Uterus (tissue), 4 donors: Measurements from ENCODE around the gene GLIS1. TPM values are rescaled to one million over a fixed set of nuclear protein-coding genes. Genes with fewer than 3 reads are reported as not detected.
"Not testable (repeated sequence)": the region's sequence is repeated elsewhere in the genome, so short reads cannot be mapped to it uniquely, and the experiment has no call there.

ENCODE experiments used
- DNase-seq, 2 donors: peaks; one replicate each; pipeline ENCODE4 v3.0.0-alpha.2; 2019 to 2020
- H3K27ac ChIP-seq, 2 donors: fragments of 200-600 bp; sonication (generic); 1 replicate in 1 of 2; 2 replicates in 1 of 2; pipeline ENCODE4 v1.5.1; 2016 to 2018
- H3K27me3 ChIP-seq, 2 donors: fragments of 200-600 bp; sonication (generic); one replicate each; pipeline ENCODE4 v1.5.1; 2018 to 2019; ENCODE audit warnings: control low read depth in 1 of 2
- H3K36me3 ChIP-seq, 2 donors: fragments of 200-600 bp; sonication (generic); one replicate each; pipeline ENCODE4 v1.5.1; 2019; ENCODE audit warnings: control low read depth in 1 of 2
- H3K4me1 ChIP-seq, 2 donors: fragments of 200-600 bp; sonication (generic); one replicate each; pipeline ENCODE4 v1.5.1; 2018 to 2019; ENCODE audit warnings: control low read depth in 1 of 2
- H3K4me3 ChIP-seq, 2 donors: fragments of 200-600 bp; sonication (generic); 1 replicate in 1 of 2; 2 replicates in 1 of 2; pipeline ENCODE4 v1.5.1; 2018 to 2019; ENCODE audit warnings: mild to moderate bottlenecking in 1 of 2
- H3K9me3 ChIP-seq, 2 donors: fragments of 200-600 bp; sonication (generic); one replicate each; pipeline ENCODE4 v1.5.1; 2019; ENCODE audit warnings: control low read depth in 1 of 2
- CTCF ChIP-seq, 4 experiments: fragments of 200-600 bp in 2 of 4; fragments of 450-650 bp in 2 of 4; sonication (generic) in 2 of 4; IDR thresholded peaks; one replicate each; pipeline ENCODE4 v1.5.1; 2016 to 2019; ENCODE audit warnings: antibody characterized with exemption in 4 of 4, mild to moderate bottlenecking in 2 of 4, moderate library complexity in 1 of 4
- POLR2A ChIP-seq, 2 donors: fragments of 450-650 bp; IDR thresholded peaks; one replicate each; pipeline ENCODE4 v1.6.1; 2016; ENCODE audit warnings: antibody characterized with exemption in 2 of 2, mild to moderate bottlenecking in 1 of 2, moderate library complexity in 1 of 2
- intact Hi-C: fragments of 100-400 bp; cut with DNase I; formaldehyde crosslinking; loops from one replicate; pipeline ENCODE4 v1.15.1; 2023; ENCODE audit warnings: low total_unique reads
- total RNA-seq, 4 donors: library from RNA; depleted of rRNA in 3 of 4; stranded (reverse); fragments of >200 nt in 3 of 4; gene quantifications; one replicate each; pipeline versions ENCODE4 v1.1.0 to v1.2.4, GENCODE V29; 2014 to 2023
- donor health status: DM: yes; HTN: yes; CAD: no.

GLIS1 gene
- total RNA-seq, 4 donors from 2014 or later = 0.21 to 1.0 TPM; not detected in 2

DNA sequence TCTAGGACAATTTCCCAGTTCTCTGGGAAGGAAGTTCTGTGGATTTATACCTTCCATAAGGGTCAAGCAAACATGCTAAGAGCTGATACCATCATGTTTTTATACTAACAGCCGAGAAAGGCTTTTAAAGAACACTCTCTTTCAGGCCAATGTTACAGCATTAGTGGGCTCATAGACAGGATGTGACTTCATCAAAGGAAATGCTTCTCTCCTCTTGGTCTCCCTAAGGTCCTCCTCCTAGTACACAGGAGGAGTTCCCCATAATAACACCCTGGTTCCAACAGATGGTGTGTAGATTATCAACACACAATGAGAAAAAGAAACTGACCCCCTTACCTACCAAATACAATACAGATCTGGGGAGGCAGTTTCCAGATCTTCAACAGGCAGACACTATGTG is 26.7 kb upstream of the GLIS1 start:
- no peak for DNase-seq
- H3K4me1 ChIP-seq = no peaks in the 10 kb centered on the region
- no peak for TF ChIP-seq POLR2A (IDR thresholded peaks at IDR 0.05)
- no peak for TF ChIP-seq CTCF (IDR thresholded peaks at IDR 0.05)
- no peak overlapping the region for H3K27ac ChIP-seq
- intact Hi-C loops = no loop called here
- H3K4me3 ChIP-seq = no peak overlapping the region
- H3K9me3 ChIP-seq = no peaks in the 10 kb centered on the region
- H3K36me3 ChIP-seq = no peaks in the 10 kb centered on the region
- H3K27me3 ChIP-seq = no peaks in the 10 kb centered on the region

- intact Hi-C loops = no loop called here
- Histone ChIP-seq H3K4me1 (no peaks in the 10 kb centered on the region), H3K4me3 (no peak overlapping the region), H3K27me3 (no peaks in the 10 kb centered on the region), H3K9me3 (no peaks in the 10 kb centered on the region), H3K36me3 (no peaks in the 10 kb centered on the region), H3K27ac (no peak overlapping the region)
- no peak for DNase-seq
- no peak for TF ChIP-seq CTCF (IDR thresholded peaks at IDR 0.05)
- TF ChIP-seq POLR2A (IDR thresholded peaks at IDR 0.05) = no peak
Observed at GRCh38 chr1:53763911-53764310, 24.9 kb upstream of the GLIS1 start.

DNA sequence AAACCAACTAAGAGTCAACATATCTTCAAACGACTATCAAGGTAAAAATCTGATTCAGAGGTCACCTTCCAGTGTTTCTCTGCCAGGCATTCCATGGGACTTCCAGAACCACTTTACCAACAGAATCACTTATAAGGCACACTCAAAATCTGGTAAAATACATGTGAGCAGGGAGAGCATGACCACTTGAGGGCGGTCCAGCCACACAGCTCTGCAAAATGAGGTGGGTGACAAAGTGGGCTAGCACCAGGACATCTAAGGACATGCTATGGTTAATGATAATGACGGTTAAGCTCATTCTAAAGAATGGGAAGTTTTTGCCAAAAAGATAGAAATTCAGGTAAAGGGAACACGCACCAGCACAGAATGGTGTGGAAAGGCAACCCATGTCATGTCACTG is 24.5 kb upstream of the GLIS1 start:
- H3K36me3 ChIP-seq = no peaks in the 10 kb centered on the region
- no peak overlapping the region for H3K27ac ChIP-seq
- H3K4me3 ChIP-seq = no peak overlapping the region
- no peak for TF ChIP-seq POLR2A (IDR thresholded peaks at IDR 0.05)
- TF ChIP-seq CTCF (IDR thresholded peaks at IDR 0.05) = no peak
- H3K27me3 ChIP-seq = no peaks in the 10 kb centered on the region
- H3K4me1 ChIP-seq = no peaks in the 10 kb centered on the region
- H3K9me3 ChIP-seq = no peaks in the 10 kb centered on the region
- intact Hi-C loops = no loop called here
- no peak for DNase-seq

DNA sequence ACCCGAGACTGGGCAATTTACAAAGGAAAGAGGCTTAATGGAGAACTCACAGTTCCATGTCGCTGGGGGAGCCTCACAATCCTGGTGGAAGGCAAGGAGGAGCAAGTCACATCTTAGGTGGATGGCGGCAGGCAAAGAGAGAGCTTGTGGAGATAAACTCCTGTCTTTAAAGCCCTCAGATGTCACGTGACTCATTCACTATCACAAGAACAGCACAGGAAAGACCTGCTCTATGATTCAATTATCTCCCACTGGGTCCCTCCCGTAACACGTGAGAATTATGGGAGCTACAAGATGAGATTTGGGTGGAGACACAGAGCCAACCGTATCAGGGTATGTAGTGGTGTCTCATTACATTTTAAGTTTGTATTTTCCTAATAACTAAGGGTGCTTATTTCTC is 21.5 kb upstream of the GLIS1 start:
- DNase-seq, H3K27me3 ChIP-seq, H3K36me3 ChIP-seq, H3K27ac ChIP-seq, H3K9me3 ChIP-seq, H3K4me1 ChIP-seq, H3K4me3 ChIP-seq, intact Hi-C loops: not testable (repeated sequence)

GRCh38 chr1:53755874-53756273 is 16.9 kb upstream of the GLIS1 start:
- TF ChIP-seq POLR2A (IDR thresholded peaks at IDR 0.05) = no peak
- no peak for TF ChIP-seq CTCF (IDR thresholded peaks at IDR 0.05)
- Histone ChIP-seq H3K9me3 (no peaks in the 10 kb centered on the region), H3K36me3 (no peaks in the 10 kb centered on the region), H3K4me3 (no peak overlapping the region), H3K4me1 (no peaks in the 10 kb centered on the region), H3K27me3 (no peaks in the 10 kb centered on the region), H3K27ac (no peak overlapping the region)
- DNase-seq = no peak
- intact Hi-C loops = no loop called here
